Measurements from ENCODE around the gene DCST1. TPM values are rescaled to one million over a fixed set of nuclear protein-coding genes. Genes with fewer than 3 reads are reported as not detected.

The DCST1 gene
- polyA plus RNA-seq, 1 experiment: not detected

DNA sequence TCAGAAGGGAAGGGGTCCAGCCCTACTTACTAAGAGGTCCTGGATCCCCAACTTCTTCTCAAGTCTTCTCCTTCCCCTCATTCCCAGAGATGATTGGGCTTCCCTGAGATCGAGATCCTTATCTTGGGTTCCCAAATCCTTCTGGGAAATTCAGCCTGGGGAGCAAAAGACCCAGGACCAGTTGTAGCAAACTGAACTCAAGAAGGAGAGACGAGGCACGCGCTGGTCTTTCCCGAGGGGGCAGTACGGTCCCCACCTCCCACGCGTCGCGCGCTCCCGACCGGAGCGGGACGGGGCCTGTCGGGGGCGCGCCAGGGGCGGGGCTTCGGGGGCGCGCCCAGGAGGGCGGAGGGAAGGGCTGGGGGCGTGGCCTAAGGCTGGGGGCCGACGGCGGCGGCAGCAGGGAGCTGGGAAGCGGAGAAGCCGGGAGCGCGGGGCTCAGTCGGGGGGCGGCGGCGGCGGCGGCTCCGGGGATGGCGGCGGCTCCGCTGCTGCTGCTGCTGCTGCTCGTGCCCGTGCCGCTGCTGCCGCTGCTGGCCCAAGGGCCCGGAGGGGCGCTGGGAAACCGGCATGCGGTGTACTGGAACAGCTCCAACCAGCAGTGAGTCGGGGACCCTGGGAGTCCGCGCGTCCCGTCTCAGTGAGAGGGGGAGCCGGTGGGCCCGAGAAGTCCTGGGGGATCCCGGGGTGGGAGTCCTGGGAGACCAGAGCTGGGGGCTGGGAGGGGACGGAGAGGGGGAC, 45.0 kb downstream of the DCST1 start, which contains the start of gene EFNA3:
EFNA3 (plus strand) TSS at position 369 of the 741 bp plus-strand sequence; CDS start at position 474, 105 bp downstream.
- Histone ChIP-seq H3K27me3 (ENCODE audit: control insufficient read depth, insufficient read depth, low read length) (peaks cover 64% of the 10 kb centered on the region), H3K9me3 (ENCODE audit: control insufficient read depth, insufficient read depth, low read length) (no peaks in the 10 kb centered on the region; the same call in 1 of the 2 replicates), H3K27ac (ENCODE audit: low read depth, low read length) (no peak within 1 kb of the TSS), H3K4me3 (ENCODE audit: low read depth, low read length) (peak within 1 kb of the TSS; percentile 50)
- POLR2A ChIA-PET: interaction anchor here (1.1 to 1.3 kb wide), 2 partner anchors 14 to 95 kb away, joined by 3 to 4 read pairs; partner anchors contain the start of gene KRTCAP2
- TF ChIP-seq, protein P1, sequence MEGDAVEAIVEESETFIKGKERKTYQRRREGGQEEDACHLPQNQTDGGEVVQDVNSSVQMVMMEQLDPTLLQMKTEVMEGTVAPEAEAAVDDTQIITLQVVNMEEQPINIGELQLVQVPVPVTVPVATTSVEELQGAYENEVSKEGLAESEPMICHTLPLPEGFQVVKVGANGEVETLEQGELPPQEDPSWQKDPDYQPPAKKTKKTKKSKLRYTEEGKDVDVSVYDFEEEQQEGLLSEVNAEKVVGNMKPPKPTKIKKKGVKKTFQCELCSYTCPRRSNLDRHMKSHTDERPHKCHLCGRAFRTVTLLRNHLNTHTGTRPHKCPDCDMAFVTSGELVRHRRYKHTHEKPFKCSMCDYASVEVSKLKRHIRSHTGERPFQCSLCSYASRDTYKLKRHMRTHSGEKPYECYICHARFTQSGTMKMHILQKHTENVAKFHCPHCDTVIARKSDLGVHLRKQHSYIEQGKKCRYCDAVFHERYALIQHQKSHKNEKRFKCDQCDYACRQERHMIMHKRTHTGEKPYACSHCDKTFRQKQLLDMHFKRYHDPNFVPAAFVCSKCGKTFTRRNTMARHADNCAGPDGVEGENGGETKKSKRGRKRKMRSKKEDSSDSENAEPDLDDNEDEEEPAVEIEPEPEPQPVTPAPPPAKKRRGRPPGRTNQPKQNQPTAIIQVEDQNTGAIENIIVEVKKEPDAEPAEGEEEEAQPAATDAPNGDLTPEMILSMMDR (IDR thresholded peaks at IDR 0.05; ENCODE audit: low read depth, low read length): no peak
- DNase-seq (ENCODE audit: low read depth, low spot score): no peak
- CTCF ChIA-PET: interaction anchor here (0.7 to 2.1 kb wide), 4 partner anchors 13 to 94 kb away, joined by 3 to 10 read pairs (median 3); partner anchors contain the start of genes ADAM15 and KRTCAP2

DNA sequence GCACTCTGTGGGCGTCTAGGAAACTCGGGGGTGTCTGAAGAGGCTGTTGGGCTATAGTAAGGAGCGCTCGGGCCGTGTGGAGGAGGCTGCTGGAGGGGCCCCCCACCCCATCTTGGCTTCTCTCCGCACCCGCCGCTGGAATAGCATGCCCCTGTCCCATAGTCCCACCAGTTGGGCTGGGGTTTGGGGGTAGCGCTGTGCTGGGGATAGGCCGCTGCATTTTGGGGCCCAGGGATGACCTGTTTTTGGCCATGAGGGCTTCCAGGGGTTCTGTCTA, 45.5 kb downstream of the DCST1 start:
- Histone ChIP-seq H3K27ac (ENCODE audit: low read depth, low read length) (no peak overlapping the region), H3K27me3 (ENCODE audit: control insufficient read depth, insufficient read depth, low read length) (peaks cover 68% of the 10 kb centered on the region), H3K9me3 (ENCODE audit: control insufficient read depth, insufficient read depth, low read length) (no peaks in the 10 kb centered on the region; the same call in 1 of the 2 replicates), H3K4me3 (ENCODE audit: low read depth, low read length) (peak overlapping the region; percentile 50)
- DNase-seq (ENCODE audit: low read depth, low spot score): no peak
- POLR2A ChIA-PET: interaction anchor here (1.1 to 1.3 kb wide), 2 partner anchors 15 to 94 kb away, joined by 3 to 4 read pairs; partner anchors contain the start of gene KRTCAP2
- CTCF ChIA-PET: interaction anchor here (0.7 to 2.2 kb wide), 4 partner anchors 12 to 94 kb away, joined by 3 to 10 read pairs (median 5); partner anchors contain the start of genes ADAM15 and KRTCAP2
- TF ChIP-seq, protein P1 (IDR thresholded peaks at IDR 0.05; ENCODE audit: low read depth, low read length): no peak

DNA sequence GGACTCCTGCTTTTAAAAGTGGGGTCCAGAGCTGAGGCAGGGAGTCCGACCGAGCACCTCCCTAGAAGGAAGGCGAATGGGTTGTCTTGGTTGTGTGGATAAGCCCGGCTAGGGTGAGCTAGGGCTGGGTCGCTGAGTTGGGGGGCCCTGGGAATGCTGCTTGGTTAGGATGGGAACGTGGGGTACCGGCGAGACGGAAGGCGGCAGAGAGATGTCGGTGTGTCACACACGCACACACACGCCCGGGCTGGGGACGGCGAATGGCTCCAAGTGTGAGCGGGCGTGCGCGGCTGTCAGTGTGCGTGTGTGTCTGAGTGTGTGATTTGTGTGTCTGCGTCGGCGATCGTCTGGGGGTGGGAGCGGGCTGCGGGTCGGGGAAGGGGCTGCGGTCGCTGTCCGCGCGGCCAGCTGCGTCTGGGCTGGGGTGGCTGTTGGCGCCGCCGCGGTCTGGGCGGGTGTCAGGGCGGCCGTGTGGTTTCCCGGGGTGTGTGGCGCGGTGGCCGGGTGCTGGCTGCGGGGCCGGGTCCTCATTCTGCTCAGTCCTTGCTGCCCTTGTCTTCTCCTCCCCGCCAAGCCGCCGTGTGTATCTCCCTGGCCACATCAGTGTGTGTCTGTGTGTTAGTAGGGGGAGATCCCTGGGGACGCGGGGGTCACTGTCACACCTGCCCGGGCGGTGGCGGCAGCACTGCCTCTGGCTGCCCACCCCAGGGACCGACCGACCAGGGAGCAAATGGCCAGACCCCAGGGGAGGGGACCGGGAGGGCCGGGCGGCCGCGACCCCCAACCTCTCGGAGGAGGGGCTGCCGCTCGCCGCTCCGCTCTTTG, 46.1 kb downstream of the DCST1 start:
- no peak overlapping the region for H3K27ac ChIP-seq (ENCODE audit: low read depth, low read length)
- ChIA-PET CTCF (interaction anchor here (0.7 to 2.2 kb wide), 4 partner anchors 12 to 93 kb away, joined by 3 to 10 read pairs (median 5); partner anchors contain the start of genes ADAM15 and KRTCAP2), POLR2A (interaction anchor here (1.3 kb wide), 1 partner anchor 94 kb away, joined by 4 read pairs; the partner anchor contains the start of gene KRTCAP2)
- H3K9me3 ChIP-seq (ENCODE audit: control insufficient read depth, insufficient read depth, low read length): no peaks in the 10 kb centered on the region; the same call in 1 of the 2 replicates
- H3K27me3 ChIP-seq (ENCODE audit: control insufficient read depth, insufficient read depth, low read length): peaks cover 64% of the 10 kb centered on the region
- no peak overlapping the region for H3K4me3 ChIP-seq (ENCODE audit: low read depth, low read length)
- no peak for DNase-seq (ENCODE audit: low read depth, low spot score)
- TF ChIP-seq, protein P1 (IDR thresholded peaks at IDR 0.05; ENCODE audit: low read depth, low read length): no peak

DNA sequence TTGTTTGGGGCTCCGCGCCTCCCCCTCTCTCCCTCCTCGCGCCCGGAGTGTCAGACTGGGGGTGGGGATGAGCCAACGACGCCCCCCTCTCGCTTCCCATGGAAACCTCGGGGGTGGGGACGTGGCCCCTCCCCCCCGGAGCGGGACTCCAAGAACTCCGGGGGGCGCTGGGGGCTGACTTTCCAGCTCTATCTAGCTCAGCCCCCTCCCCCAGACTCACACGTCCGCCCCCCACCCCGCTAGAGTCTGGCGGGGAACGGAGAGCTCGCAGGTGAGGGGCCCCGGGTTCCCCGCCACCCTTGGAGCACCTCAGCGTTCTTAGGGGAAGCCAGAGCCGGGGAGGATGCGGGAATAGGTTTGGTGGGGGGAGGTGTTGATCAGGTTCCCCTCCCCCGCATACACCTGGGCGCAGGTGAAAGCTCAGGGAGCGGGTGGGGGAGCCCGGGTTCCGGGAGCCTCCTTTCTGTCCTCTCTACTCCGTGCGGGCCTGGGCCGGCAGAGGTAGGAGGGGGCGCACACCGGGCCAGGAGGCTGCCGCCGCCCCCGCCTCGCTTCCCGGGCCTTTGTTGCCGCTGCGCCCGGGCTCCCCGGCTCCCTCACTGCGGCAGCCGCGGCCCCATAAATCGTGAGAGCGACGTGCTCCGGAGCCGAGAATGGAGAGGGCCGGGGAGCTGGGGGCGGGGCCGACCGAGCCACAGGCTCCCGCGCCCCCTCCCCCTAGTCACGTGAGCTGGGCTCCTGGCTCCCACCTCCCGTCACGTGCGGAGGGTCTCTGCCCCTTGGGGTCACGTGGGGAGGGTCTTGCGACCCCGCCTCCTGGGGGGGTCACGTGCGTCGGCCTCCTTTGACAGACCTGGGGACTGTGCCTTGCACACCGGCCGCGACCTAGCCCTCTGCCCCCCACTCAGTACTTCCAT, 46.9 kb downstream of the DCST1 start:
- Histone ChIP-seq H3K27me3 (ENCODE audit: control insufficient read depth, insufficient read depth, low read length) (peaks cover 57% of the 10 kb centered on the region), H3K9me3 (ENCODE audit: control insufficient read depth, insufficient read depth, low read length) (no peaks in the 10 kb centered on the region; the same call in 1 of the 2 replicates), H3K27ac (ENCODE audit: low read depth, low read length) (no peak overlapping the region), H3K4me3 (ENCODE audit: low read depth, low read length) (no peak overlapping the region)
- no peak for DNase-seq (ENCODE audit: low read depth, low spot score)
- CTCF ChIA-PET: interaction anchor here (0.7 to 2.2 kb wide), 4 partner anchors 9 to 1081 kb away, joined by 3 to 7 read pairs (median 4); partner anchors contain the start of gene KRTCAP2
- POLR2A ChIA-PET: no interaction called here
- TF ChIP-seq, protein P1 (IDR thresholded peaks at IDR 0.05; ENCODE audit: low read depth, low read length): no peak
